HG03469 (cell line): ENCODE measurements around the gene PLIN4.
"Not testable (repeated sequence)": the region's sequence is repeated elsewhere in the genome, so short reads cannot be mapped to it uniquely, and the experiment has no call there.

ENCODE experiments used
- ATAC-seq: cut with Tn5 transposase; IDR thresholded peaks from one replicate; pipeline ENCODE4 v1.9.1; 2021; ENCODE audit warnings: mild to moderate bottlenecking, moderate library complexity, moderate number of reproducible peaks; ENCODE audit not compliant: unreplicated experiment

Gene PLIN4

DNA sequence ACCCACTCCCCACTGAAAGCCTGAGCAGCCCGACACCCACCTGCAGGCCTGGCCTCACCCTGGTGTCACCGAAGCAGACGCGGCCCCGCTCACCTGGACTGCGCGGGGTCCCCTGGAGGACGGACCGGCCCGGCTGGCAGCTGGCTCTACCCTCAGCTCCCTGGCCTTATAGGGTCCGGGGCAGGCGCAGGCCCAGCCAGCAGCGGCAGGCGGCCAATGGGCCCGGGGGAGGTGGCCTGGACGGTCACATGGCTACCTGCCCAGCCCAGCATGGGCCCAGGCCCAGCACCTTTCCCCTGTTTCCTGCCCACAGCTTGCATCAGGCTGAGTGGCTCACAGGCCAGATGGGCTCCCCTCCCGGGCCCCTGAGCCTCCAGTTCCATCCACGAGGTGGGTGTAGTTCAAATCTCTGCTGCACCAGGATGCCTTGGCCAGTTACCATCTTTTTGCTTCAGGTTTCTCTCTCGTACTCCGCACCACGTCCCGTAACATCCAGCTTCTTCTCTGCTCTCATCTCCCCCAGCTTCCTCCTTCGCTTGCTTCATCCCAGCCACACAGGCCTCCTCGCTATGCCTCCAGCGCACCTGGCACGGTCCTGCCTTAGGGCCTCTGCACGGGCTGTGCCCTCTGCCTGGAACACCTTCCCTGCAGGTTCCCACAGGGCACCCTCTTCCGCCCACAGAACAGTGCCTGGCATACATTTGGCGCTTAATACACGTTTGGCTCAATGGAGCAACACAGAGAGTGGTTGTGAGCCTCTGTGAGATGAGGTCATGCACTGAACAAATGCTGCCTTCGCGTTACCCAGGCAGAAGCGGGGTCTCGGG is at the start of gene PLIN4:
TSS of gene PLIN4 (minus strand) at position 142 of the 827 bp plus-strand sequence. CDS start 214 bp downstream, outside the sequence.
- ATAC-seq: no peak

- ATAC-seq: no peak
Observed at GRCh38 chr19:4567584-4568071, 49.3 kb upstream of the PLIN4 start.

GRCh38 chr19:4566402-4567051 is 48.2 kb upstream of the PLIN4 start:
- no peak for ATAC-seq

GRCh38 chr19:4563562-4563961 is 45.3 kb upstream of the PLIN4 start:
- not testable (repeated sequence) for ATAC-seq

DNA sequence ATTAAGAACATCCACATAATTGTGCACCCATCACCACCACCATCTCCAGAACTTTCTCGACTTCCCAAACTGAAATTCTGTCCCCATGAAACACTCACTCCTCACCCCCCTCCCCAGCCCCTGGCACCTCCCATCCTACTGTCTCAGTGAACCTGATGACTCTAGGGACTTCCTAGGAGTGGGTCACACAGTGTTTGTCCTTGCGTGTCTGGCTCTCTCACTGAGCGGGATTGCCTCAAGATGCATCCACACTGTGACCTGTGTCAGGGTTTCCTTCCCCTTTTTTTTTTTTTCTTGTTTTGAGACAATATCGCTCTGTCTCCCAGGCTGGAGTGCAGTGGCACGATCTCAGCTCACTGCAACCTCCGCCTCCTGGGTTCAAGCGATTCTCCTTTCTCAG is 43.8 kb upstream of the PLIN4 start:
- ATAC-seq: not testable (repeated sequence)

- ATAC-seq: no peak
Observed at GRCh38 chr19:4559569-4559968, 41.3 kb upstream of the PLIN4 start, which contains the start of gene SEMA6B. Gene SEMA6B (minus strand): TSS chr19:4559684. CDS start chr19:4558457, 1,227 bp downstream.

- no peak for ATAC-seq
Observed at GRCh38 chr19:4557971-4558941, 40.0 kb upstream of the PLIN4 start.

DNA sequence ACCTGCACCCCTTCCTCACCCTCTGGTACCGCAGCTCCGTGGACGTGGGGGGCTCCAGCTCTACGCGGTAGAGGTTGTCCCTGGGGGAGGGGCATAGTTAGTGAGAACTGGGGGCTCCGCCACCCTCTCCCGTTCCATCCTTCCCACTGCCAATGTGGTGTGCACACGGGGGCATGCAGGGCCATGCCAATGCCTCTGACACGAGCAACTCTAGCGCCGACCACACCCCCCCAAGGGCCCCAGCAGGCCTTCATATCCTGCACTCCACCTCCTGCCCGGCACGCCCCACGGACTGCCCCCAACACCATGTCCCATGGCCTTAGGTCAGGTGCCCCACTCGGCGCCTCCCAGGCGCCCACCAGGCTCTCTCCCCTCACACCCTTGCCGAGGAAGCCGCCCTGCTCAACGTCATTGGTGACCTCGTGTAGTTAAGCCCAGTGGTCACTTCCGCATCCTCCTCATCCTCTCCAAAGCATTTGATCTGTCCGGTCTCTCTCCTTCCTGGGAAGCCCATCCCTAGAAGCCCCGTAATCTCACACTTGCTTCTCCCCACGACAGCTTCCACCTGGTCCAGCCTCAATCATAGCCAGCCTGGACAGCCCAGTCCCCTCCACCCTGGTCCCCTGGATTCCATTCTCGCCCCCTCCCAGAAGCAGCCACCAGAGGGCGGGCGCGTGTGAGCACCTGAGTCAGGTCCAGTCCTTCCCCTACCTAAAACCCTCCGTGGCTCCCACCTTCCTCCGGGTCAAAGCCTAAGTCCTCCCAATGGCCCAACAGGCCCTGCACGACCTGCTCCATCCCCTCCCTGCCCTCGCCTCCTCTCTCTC is 39.1 kb upstream of the PLIN4 start:
- ATAC-seq: no peak

DNA sequence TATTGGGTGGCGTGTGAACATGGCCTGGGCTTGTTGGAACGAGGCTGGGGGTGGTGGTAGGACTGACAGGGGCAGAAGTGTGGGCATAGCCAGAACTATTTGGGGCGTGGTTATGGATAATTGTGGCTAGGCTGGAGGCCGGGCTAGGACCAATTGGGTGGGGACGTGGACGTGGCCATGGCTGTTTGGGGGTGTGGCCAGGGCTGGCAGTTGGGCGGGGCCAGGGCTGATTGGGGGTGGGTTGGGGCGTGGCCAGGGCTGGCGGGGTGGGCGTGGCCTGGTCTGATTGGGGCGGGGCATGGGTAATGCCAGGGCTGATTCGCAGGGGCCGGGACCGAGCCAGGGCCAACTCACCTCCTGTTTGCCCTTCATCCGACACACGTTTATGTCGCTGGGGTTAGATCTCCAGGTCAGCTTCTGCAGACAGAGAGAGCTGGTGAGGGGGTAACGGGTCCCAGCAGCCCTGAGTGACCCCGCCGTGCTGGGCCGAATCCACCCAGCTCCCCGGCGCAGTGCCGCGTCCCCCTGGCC is 38.4 kb upstream of the PLIN4 start:
- no peak for ATAC-seq

DNA sequence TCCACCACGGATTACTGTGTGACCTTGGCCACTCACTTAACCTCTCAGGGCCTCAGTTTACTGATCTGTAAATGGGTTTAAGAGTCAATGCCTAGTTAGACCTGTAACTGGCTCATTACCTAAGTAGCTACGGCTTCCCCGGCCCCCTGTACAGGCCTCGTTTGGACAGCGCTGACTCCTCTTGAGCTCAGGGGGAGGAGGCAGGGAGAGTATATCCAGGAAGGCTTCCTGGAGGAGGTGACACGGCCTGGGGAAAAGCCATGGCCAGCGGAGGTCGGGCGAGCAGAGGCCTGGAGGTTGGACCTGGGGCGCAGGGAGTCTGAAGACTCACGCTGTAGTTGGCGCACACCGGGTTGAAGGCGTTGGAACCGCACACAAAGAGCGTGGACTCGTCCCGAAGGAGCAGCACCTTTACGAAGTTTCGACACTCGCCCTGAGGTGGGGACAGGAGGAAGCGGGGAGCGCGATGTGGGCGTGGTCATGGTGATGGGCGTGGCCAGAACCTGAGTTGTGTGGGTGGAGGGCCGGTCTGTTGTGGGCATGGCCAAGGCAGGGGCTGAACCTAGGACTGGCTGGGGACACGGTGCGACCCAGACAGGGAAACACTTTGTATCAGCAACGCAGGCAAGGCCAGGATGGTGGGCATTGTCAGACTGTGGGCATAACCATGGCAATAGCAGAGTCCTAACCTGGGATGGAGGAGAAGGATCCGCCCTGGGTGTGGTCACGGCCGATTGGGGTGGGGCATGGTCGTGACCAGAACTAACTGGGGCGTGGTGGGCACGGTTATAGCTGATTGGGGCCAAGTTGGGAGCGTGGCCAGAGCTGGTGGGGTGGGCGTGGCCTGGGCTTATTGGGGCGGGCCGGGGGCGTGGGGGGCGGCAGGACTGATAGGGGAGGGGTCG is 37.6 kb upstream of the PLIN4 start:
- no peak for ATAC-seq

GRCh38 chr19:4554717-4555116 is 36.4 kb upstream of the PLIN4 start:
- no peak for ATAC-seq

DNA sequence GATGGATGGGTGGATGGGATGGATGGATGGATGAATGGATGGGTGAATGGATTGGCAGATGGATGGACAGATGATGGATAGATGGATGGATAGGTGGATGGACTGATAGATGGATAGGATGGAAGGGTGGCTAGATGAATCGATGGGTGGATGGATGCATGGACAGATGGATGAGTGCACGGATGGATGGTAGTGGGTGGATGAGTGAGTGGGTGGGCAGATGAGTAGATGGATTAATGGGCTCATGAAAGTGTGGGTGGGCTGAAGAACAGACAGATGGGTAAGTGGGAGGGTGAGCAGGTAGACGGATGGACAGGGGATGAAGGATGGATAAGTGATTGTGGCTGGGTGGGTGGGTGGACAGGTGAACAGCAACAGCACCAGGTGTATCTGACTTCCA is 35.5 kb upstream of the PLIN4 start:
- no peak for ATAC-seq

GRCh38 chr19:4553092-4553695 is 34.9 kb upstream of the PLIN4 start:
- no peak for ATAC-seq

- ATAC-seq: no peak
Observed at GRCh38 chr19:4552525-4552819, 34.2 kb upstream of the PLIN4 start.

DNA sequence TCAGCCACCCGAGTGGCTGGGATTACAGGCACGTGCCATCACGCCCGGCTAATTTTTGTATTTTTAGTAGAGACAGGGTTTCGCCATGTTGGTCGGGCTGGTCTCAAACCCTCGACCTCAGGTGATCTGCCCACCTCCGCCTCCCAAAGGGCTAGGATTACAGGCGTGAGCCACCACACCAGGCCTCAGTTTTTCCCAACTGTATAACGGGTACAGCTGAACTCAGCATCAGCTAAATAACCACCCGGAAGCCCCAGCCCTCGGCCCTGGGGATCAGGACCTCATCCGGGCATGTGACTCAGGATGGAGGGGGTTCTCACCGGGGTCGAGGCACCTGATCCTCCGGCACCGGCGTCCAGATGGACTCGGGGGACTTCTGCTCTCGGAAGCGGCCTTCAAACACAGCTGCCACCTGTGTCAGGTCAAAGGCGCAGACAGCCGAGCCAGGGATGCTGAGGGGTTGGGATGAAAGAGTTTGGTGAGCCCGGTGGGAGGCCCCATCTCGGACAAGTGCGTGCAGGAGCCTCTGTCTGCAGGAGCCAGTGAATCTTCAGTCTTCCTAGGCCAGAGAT is 32.3 kb upstream of the PLIN4 start:
- no peak for ATAC-seq

DNA sequence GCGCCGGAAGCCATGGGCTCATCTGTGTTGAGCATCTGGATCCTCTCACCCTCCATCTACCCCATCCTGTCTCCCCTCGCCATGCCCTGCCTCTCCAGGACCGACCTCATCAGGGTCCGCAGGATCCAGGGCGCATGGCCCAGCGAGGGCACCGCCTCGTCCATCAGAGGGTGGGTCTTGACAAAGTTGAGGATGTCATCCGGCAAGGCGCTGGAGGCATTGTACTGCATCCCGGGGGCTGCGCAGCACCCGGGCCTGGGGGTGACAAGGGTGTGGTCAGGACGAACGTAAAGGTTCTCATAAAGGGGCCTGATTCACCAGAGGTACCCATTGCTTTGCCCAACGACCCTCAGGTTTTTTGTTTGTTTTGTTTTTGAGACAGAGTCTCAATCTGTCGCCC is 31.7 kb upstream of the PLIN4 start:
- no peak for ATAC-seq

- no peak for ATAC-seq
Observed at GRCh38 chr19:4548238-4548584, 29.9 kb upstream of the PLIN4 start.
